DOHH2 (cell line): ENCODE data around the gene TTC21A.
"Not testable (repeated sequence)": the region's sequence is repeated elsewhere in the genome, so short reads cannot be mapped to it uniquely, and the experiment has no call there.

Source experiments
- H3F3A ChIP-seq: fragments of 200-600 bp; sonication (generic), shearing (Covaris generic); 2 replicates; pipeline ENCODE4 v1.6.0; 2016; ENCODE audit warnings: antibody characterized with exemption, mild to moderate bottlenecking; ENCODE audit not compliant: control insufficient read depth, insufficient read depth
- H3K27ac ChIP-seq: fragments of 200-600 bp; sonication (generic); 2 replicates; pipeline ENCODE4 v1.5.1; 2014; ENCODE audit warnings: low read depth, mild to moderate bottlenecking, low read length, moderate library complexity
- H3K27me3 ChIP-seq: fragments of 200-600 bp; sonication (generic); 2 replicates; pipeline ENCODE4 v1.6.1; 2014; ENCODE audit warnings: mild to moderate bottlenecking, low read length, mixed read lengths; ENCODE audit not compliant: control insufficient read depth
- H3K36me3 ChIP-seq: fragments of 200-600 bp; sonication (generic); 2 replicates; pipeline ENCODE4 v1.6.1; 2014; ENCODE audit warnings: mild to moderate bottlenecking, low read length, moderate library complexity, mixed read lengths; ENCODE audit not compliant: control insufficient read depth
- H3K4me1 ChIP-seq: fragments of 200-600 bp; sonication (generic); 2 replicates; pipeline ENCODE4 v1.6.1; 2014; ENCODE audit warnings: mild to moderate bottlenecking, low read length, mixed read lengths; ENCODE audit not compliant: control insufficient read depth
- H3K4me2 ChIP-seq: fragments of 200-600 bp; sonication (generic); 2 replicates; pipeline ENCODE4 v1.6.0; 2014; ENCODE audit warnings: mild to moderate bottlenecking, low read length, moderate library complexity
- H3K4me3 ChIP-seq: fragments of 200-600 bp; sonication (generic); 2 replicates; pipeline ENCODE4 v1.5.1; 2014; ENCODE audit warnings: mild to moderate bottlenecking, low read length, mixed read lengths
- H3K79me2 ChIP-seq: fragments of 200-600 bp; sonication (generic); 2 replicates; pipeline ENCODE4 v1.6.1; 2014; ENCODE audit warnings: mild to moderate bottlenecking, low read length, mixed read lengths; ENCODE audit not compliant: control insufficient read depth
- H3K9me2 ChIP-seq: fragments of 200-600 bp; sonication (generic); replicated peaks from 2 replicates; pipeline ENCODE4 v1.6.1; 2014; ENCODE audit warnings: mild to moderate bottlenecking, low read length, mixed read lengths; ENCODE audit not compliant: control insufficient read depth
- H3K9me3 ChIP-seq: fragments of 200-600 bp; sonication (generic); 2 replicates; pipeline ENCODE4 v1.6.1; 2014; ENCODE audit warnings: antibody characterized with exemption, low read length, mixed read lengths; ENCODE audit not compliant: control insufficient read depth, insufficient read depth
- H4K20me1 ChIP-seq: fragments of 200-600 bp; sonication (generic); 2 replicates; pipeline ENCODE4 v1.6.0; 2014; ENCODE audit warnings: low read depth, mild to moderate bottlenecking, antibody characterized with exemption, low read length, moderate library complexity; ENCODE audit not compliant: control insufficient read depth, insufficient read depth
- EZH2phosphoT487 ChIP-seq: fragments of 200-600 bp; sonication (generic); IDR thresholded peaks from 2 replicates; pipeline ENCODE4 v1.6.1; 2017; ENCODE audit warnings: borderline replicate concordance, mild to moderate bottlenecking, antibody characterized with exemption, low read length, moderate library complexity, mixed read lengths
- TF ChIP-seq, protein P1 (sequence below): fragments of 200-600 bp; sonication (generic); IDR thresholded peaks from one replicate; pipeline ENCODE4 v1.5.1; 2014; ENCODE audit warnings: antibody characterized with exemption, mild to moderate bottlenecking, low read depth, low read length; ENCODE audit not compliant: poor library complexity, severe bottlenecking

TTC21A gene

DNA sequence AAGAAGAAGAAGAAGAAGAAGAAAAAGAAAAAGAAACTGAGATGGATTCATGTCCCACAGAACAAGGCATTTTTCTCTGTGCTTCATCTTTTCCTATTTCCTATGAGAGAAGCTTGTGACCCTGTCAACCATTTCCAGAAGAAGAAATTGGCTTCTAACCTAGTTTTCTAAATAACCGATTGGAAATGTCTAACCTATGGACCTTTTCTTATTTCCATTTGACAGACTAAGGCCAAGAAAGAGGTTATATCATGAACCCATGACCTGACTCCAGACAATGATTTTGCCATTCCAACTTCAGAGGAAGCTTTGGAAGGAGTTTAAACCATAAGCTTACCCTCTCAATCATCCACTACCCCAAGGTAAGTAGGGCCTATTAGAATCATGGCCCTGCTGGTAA lies 62.2 kb downstream of the TTC21A start:
- no peaks in the 10 kb centered on the region for H3F3A ChIP-seq
- H3K27me3 ChIP-seq = peaks cover 14% of the 10 kb centered on the region
- H3K4me3 ChIP-seq = no peak overlapping the region
- TF ChIP-seq, protein P1, sequence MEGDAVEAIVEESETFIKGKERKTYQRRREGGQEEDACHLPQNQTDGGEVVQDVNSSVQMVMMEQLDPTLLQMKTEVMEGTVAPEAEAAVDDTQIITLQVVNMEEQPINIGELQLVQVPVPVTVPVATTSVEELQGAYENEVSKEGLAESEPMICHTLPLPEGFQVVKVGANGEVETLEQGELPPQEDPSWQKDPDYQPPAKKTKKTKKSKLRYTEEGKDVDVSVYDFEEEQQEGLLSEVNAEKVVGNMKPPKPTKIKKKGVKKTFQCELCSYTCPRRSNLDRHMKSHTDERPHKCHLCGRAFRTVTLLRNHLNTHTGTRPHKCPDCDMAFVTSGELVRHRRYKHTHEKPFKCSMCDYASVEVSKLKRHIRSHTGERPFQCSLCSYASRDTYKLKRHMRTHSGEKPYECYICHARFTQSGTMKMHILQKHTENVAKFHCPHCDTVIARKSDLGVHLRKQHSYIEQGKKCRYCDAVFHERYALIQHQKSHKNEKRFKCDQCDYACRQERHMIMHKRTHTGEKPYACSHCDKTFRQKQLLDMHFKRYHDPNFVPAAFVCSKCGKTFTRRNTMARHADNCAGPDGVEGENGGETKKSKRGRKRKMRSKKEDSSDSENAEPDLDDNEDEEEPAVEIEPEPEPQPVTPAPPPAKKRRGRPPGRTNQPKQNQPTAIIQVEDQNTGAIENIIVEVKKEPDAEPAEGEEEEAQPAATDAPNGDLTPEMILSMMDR = no peak
- no peak for TF ChIP-seq EZH2phosphoT487
- H3K9me3 ChIP-seq = no peaks in the 10 kb centered on the region
- H3K9me2 ChIP-seq = no peaks in the 10 kb centered on the region
- no peak overlapping the region for H3K4me2 ChIP-seq
- no peaks in the 10 kb centered on the region for H3K79me2 ChIP-seq
- H3K36me3 ChIP-seq = no peaks in the 10 kb centered on the region
- H3K27ac ChIP-seq = no peak overlapping the region
- H3K4me1 ChIP-seq = no peaks in the 10 kb centered on the region
- H4K20me1 ChIP-seq = no peaks in the 10 kb centered on the region

DNA sequence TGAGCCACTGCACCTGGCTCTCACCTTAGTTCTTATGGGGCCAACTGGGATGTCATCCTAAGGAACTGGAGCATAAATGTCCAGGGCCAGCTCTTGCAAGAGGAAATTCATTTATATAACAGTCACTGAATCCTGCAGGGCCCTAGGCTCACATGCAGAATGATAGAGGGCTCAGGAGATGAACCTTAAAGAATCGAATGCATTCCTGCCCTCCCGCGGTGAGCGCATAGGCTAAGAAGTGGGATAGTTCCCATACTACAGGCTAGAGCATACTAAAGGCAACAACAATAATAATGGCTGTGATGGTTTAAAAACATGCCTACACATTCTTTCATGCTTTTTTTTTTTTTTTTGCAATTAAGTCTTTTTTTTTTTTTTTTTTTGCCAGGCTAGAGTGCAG lies 63.0 kb downstream of the TTC21A start:
- Histone ChIP-seq H3K9me3 (no peaks in the 10 kb centered on the region), H3K4me1 (no peaks in the 10 kb centered on the region), H3K4me2 (no peak overlapping the region), H3K36me3 (no peaks in the 10 kb centered on the region), H4K20me1 (no peaks in the 10 kb centered on the region), H3K27me3 (peaks cover 14% of the 10 kb centered on the region), H3K27ac (no peak overlapping the region), H3K4me3 (no peak overlapping the region), H3F3A (no peaks in the 10 kb centered on the region), H3K9me2 (no peaks in the 10 kb centered on the region), H3K79me2 (no peaks in the 10 kb centered on the region)
- TF ChIP-seq, protein P1 = no peak
- no peak for TF ChIP-seq EZH2phosphoT487

DNA sequence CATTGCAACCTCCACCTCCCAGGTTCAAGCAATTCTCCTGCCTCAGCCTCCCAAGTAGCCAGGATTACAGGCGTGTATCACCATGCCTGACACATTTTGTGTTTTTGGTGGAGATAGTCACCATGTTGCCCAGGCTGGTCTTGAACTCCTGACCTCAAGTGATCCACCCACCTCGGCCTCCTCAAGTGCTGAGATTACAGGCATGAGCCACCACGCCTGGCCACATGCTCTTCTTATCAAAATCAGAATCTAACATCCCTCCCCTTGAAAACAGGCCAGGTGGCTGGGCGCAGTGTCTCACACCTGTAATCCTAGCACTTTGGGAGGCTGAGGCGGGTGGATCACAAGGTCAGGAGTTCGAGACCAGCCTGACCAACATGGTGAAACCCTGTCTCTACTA lies 63.4 kb downstream of the TTC21A start:
- H3K4me1 ChIP-seq, H3K79me2 ChIP-seq, H3K4me3 ChIP-seq, H3K27ac ChIP-seq, H3K4me2 ChIP-seq, H3F3A ChIP-seq, H3K9me2 ChIP-seq, H3K9me3 ChIP-seq, H3K36me3 ChIP-seq, H4K20me1 ChIP-seq: not testable (repeated sequence)
- H3K27me3 ChIP-seq = peaks cover 14% of the 10 kb centered on the region

DNA sequence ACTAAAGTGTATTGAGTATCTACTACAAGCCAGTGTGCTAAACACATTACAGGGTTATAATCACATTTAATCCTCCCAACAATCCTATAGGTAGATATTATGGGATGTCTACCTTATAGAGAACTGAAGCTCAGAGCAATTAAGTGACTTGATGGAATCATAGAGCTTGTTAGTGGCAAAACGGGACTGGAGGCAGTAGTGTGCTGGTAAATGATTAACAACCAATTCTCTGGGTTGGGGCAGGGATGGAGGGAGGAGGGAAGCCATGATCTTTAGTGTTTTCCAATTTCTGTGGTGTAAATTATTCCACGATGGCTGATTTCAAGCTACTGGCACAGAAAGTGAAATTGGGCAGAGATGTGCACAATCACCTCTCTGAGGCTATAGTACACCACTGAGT lies 64.4 kb downstream of the TTC21A start:
- Histone ChIP-seq H3K36me3 (no peaks in the 10 kb centered on the region), H3K4me3 (no peak overlapping the region), H3K27ac (no peak overlapping the region), H3K79me2 (no peaks in the 10 kb centered on the region), H3F3A (no peaks in the 10 kb centered on the region; the same call in 1 of the 2 replicates), H3K4me1 (no peaks in the 10 kb centered on the region), H3K9me3 (no peaks in the 10 kb centered on the region), H3K4me2 (no peak overlapping the region), H3K9me2 (no peaks in the 10 kb centered on the region), H4K20me1 (no peaks in the 10 kb centered on the region), H3K27me3 (peaks cover 14% of the 10 kb centered on the region)
- TF ChIP-seq EZH2phosphoT487 = no peak
- TF ChIP-seq, protein P1 = no peak
